GM23338 (cell line): ENCODE measurements around the gene RNF220.

ENCODE experiments used
- CREB1 ChIP-seq: fragments of 250-450 bp; sonication (Bioruptor Pico); IDR thresholded peaks from 2 replicates; pipeline ENCODE4 v1.5.0; 2020; ENCODE audit warnings: low read depth, mild to moderate bottlenecking, moderate library complexity
- EZH2 ChIP-seq: fragments of 200-600 bp; sonication (generic); IDR thresholded peaks from one replicate; pipeline ENCODE4 v1.8.0; 2017; ENCODE audit warnings: antibody characterized with exemption, mild to moderate bottlenecking, low read depth; ENCODE audit not compliant: unreplicated experiment
- EZH2phosphoT487 ChIP-seq: fragments of 200-600 bp; sonication (generic); IDR thresholded peaks from one replicate; pipeline ENCODE4 v1.8.1; 2018; ENCODE audit warnings: antibody characterized with exemption; ENCODE audit not compliant: unreplicated experiment
- JUNB ChIP-seq: IDR thresholded peaks from one replicate; pipeline ENCODE4 v1.6.1; 2016; ENCODE audit warnings: antibody characterized with exemption; ENCODE audit not compliant: unreplicated experiment
- NANOG ChIP-seq: IDR thresholded peaks from 2 replicates; pipeline ENCODE4 v1.6.1; 2016; ENCODE audit warnings: antibody characterized with exemption, borderline replicate concordance
- POLR2AphosphoS5 ChIP-seq: IDR thresholded peaks from 2 replicates; pipeline ENCODE4 v1.6.1; 2016; ENCODE audit warnings: antibody characterized with exemption, low read depth
- STAT1 ChIP-seq: IDR thresholded peaks from one replicate; pipeline ENCODE4 v1.6.1; 2016; ENCODE audit warnings: antibody characterized with exemption; ENCODE audit not compliant: unreplicated experiment
- ZNF114 ChIP-seq: fragments of 250-450 bp; sonication (Bioruptor Pico); IDR thresholded peaks from 2 replicates; pipeline ENCODE4 v1.5.0; 2020; ENCODE audit warnings: mild to moderate bottlenecking, moderate library complexity
- ZNF331 ChIP-seq: fragments of 250-450 bp; sonication (Bioruptor Pico); IDR thresholded peaks from 2 replicates; pipeline ENCODE4 v1.5.0; 2020; ENCODE audit warnings: low read depth, mild to moderate bottlenecking, moderate library complexity
- TF ChIP-seq, protein P1 (sequence below), 2 experiments: fragments of 200-600 bp in 1 of 2; sonication (generic) in 1 of 2; conservative IDR thresholded peaks; 2 replicates each; pipeline versions ENCODE4 v1.5.1 to v1.6.1; 2016 to 2017; ENCODE audit warnings: antibody characterized with exemption in 2 of 2, low read depth in 2 of 2, mild to moderate bottlenecking in 2 of 2, moderate library complexity in 1 of 2
- TF ChIP-seq, protein P2 (sequence below): IDR thresholded peaks from one replicate; pipeline ENCODE4 v1.6.1; 2018; ENCODE audit warnings: antibody characterized with exemption; ENCODE audit not compliant: unreplicated experiment
- TF ChIP-seq, protein P3 (sequence below): IDR thresholded peaks from 2 replicates; pipeline ENCODE4 v1.6.1; 2016; ENCODE audit warnings: antibody characterized with exemption

DNA sequence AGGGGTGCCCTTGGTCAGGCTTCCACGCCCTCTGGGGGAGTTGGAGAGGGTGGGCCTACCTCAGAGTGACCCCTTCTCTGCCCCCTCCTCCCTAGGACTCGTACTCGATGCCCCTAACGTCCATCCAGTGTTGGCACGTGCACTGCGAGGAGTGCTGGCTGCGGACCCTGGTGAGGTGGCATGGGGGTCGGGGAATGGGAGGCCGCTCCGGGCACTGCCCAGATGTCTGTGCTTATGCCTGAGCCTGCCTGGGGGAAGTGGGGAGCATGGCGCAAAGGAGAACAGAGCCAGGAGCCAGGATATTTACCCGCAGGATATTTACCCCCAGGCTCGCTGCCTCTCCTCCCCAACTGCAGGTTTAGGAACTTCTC is 244.7 kb downstream of the RNF220 start:
- TF ChIP-seq, protein P1, sequence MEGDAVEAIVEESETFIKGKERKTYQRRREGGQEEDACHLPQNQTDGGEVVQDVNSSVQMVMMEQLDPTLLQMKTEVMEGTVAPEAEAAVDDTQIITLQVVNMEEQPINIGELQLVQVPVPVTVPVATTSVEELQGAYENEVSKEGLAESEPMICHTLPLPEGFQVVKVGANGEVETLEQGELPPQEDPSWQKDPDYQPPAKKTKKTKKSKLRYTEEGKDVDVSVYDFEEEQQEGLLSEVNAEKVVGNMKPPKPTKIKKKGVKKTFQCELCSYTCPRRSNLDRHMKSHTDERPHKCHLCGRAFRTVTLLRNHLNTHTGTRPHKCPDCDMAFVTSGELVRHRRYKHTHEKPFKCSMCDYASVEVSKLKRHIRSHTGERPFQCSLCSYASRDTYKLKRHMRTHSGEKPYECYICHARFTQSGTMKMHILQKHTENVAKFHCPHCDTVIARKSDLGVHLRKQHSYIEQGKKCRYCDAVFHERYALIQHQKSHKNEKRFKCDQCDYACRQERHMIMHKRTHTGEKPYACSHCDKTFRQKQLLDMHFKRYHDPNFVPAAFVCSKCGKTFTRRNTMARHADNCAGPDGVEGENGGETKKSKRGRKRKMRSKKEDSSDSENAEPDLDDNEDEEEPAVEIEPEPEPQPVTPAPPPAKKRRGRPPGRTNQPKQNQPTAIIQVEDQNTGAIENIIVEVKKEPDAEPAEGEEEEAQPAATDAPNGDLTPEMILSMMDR (conservative IDR thresholded peaks at IDR 0.05; ENCODE audit: low read depth in 2 of 2) = no peak
- TF ChIP-seq POLR2AphosphoS5 = no peak
- TF ChIP-seq EZH2 = no peak
- TF ChIP-seq, protein P2, sequence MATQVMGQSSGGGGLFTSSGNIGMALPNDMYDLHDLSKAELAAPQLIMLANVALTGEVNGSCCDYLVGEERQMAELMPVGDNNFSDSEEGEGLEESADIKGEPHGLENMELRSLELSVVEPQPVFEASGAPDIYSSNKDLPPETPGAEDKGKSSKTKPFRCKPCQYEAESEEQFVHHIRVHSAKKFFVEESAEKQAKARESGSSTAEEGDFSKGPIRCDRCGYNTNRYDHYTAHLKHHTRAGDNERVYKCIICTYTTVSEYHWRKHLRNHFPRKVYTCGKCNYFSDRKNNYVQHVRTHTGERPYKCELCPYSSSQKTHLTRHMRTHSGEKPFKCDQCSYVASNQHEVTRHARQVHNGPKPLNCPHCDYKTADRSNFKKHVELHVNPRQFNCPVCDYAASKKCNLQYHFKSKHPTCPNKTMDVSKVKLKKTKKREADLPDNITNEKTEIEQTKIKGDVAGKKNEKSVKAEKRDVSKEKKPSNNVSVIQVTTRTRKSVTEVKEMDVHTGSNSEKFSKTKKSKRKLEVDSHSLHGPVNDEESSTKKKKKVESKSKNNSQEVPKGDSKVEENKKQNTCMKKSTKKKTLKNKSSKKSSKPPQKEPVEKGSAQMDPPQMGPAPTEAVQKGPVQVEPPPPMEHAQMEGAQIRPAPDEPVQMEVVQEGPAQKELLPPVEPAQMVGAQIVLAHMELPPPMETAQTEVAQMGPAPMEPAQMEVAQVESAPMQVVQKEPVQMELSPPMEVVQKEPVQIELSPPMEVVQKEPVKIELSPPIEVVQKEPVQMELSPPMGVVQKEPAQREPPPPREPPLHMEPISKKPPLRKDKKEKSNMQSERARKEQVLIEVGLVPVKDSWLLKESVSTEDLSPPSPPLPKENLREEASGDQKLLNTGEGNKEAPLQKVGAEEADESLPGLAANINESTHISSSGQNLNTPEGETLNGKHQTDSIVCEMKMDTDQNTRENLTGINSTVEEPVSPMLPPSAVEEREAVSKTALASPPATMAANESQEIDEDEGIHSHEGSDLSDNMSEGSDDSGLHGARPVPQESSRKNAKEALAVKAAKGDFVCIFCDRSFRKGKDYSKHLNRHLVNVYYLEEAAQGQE = no peak
- TF ChIP-seq EZH2phosphoT487 = no peak
- no peak for TF ChIP-seq CREB1 (CRISPR knock-in tag)
- TF ChIP-seq, protein P3, sequence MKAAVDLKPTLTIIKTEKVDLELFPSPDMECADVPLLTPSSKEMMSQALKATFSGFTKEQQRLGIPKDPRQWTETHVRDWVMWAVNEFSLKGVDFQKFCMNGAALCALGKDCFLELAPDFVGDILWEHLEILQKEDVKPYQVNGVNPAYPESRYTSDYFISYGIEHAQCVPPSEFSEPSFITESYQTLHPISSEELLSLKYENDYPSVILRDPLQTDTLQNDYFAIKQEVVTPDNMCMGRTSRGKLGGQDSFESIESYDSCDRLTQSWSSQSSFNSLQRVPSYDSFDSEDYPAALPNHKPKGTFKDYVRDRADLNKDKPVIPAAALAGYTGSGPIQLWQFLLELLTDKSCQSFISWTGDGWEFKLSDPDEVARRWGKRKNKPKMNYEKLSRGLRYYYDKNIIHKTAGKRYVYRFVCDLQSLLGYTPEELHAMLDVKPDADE = no peak
- no peak for TF ChIP-seq NANOG
- no peak for TF ChIP-seq JUNB
- no peak for TF ChIP-seq ZNF114 (CRISPR knock-in tag)
- TF ChIP-seq STAT1 = no peak
- TF ChIP-seq ZNF331 (CRISPR knock-in tag) = no peak
